SK-N-SH treated with all-trans-retinoic acid at 6 μM for 48 hours (cell line): ENCODE data around the gene SEC31A.

Source experiments
- ARNTL ChIP-seq: fragments of 450-650 bp; formaldehyde crosslinking; IDR thresholded peaks from 2 replicates; pipeline ENCODE4 v1.5.0; 2020; ENCODE audit warnings: low read depth, mild to moderate bottlenecking, moderate library complexity, borderline replicate concordance
- BACH2 ChIP-seq: fragments of 250-450 bp; sonication (Bioruptor Pico); IDR thresholded peaks from 2 replicates; pipeline ENCODE4 v1.9.0; 2021; ENCODE audit warnings: mild to moderate bottlenecking, borderline replicate concordance
- ISL1 ChIP-seq: fragments of 250-450 bp; sonication (Bioruptor Pico); IDR thresholded peaks from 2 replicates; pipeline ENCODE4 v2.1.2; 2022; ENCODE audit warnings: mild to moderate bottlenecking, moderate library complexity
- OSR1 ChIP-seq: fragments of 250-450 bp; sonication (Bioruptor Pico); IDR thresholded peaks from 2 replicates; pipeline ENCODE4 v1.8.0; 2022; ENCODE audit warnings: moderate library complexity, mild to moderate bottlenecking, inconsistent platforms
- SNAI2 ChIP-seq: fragments of 250-450 bp; sonication (Bioruptor Pico); IDR thresholded peaks from 2 replicates; pipeline ENCODE4 v1.5.0; 2020; ENCODE audit warnings: mild to moderate bottlenecking, moderate library complexity
- ZFP3 ChIP-seq: fragments of 250-450 bp; sonication (Bioruptor Pico); IDR thresholded peaks from 2 replicates; pipeline ENCODE4 v1.5.0; 2020; ENCODE audit warnings: mild to moderate bottlenecking, moderate library complexity
- ZFP30 ChIP-seq: fragments of 450-650 bp; formaldehyde crosslinking; IDR thresholded peaks from 2 replicates; pipeline ENCODE4 v1.5.0; 2022; ENCODE audit warnings: mild to moderate bottlenecking, moderate library complexity
- ZNF8 ChIP-seq: fragments of 450-650 bp; formaldehyde crosslinking; IDR thresholded peaks from 2 replicates; pipeline ENCODE4 v1.5.0; 2020; ENCODE audit warnings: mild to moderate bottlenecking, moderate library complexity
- TF ChIP-seq, protein P1 (sequence below): fragments of 250-450 bp; sonication (Bioruptor Pico); IDR thresholded peaks from 2 replicates; pipeline ENCODE4 v1.5.1; 2020; ENCODE audit warnings: low read depth, mild to moderate bottlenecking, moderate library complexity
- TF ChIP-seq, protein P2 (sequence below): fragments of 250-450 bp; sonication (Bioruptor Pico); IDR thresholded peaks from 2 replicates; pipeline ENCODE4 v1.8.0; 2020; ENCODE audit warnings: mild to moderate bottlenecking, moderate library complexity, borderline replicate concordance

DNA sequence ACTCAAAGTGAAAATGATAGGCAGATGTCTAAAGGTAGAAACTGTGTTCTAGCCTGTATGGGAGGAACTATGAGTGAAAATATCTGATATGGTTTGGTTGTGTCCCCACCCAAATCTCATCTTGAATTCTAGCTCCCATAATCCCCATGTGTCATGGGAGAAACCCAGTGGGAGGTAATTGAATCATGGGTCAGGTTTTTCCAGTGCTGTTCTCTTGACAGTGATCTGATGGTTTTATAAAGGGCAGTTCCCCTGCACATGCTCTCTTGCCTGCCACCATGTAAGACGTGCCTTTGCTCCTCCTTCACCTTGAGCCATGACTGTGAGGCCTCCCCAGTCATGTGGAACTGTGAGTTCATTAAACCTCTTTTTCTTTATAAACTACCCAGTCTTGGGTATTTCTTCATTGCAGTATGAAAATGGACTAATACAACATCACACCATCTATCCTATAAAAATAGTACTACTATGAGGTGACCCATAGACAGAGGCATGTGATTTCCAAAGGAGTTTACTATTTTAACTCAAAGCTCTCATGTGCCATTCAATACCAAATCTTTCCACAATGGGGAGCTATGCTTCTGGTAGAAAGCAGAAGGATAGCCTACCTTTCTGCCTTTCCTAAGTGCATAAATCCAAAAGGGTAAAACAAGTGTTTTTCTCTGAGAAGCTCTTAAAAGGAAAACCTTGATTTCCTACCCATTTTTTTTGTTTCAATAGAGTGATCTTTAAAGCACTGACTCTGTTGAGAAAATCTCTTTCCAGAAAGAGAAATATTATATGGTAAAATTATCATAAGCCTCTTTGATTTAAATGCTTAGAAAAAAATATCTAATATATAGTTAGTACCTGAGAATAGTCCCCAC lies 38.8 kb downstream of the SEC31A start:
- TF ChIP-seq, protein P1, sequence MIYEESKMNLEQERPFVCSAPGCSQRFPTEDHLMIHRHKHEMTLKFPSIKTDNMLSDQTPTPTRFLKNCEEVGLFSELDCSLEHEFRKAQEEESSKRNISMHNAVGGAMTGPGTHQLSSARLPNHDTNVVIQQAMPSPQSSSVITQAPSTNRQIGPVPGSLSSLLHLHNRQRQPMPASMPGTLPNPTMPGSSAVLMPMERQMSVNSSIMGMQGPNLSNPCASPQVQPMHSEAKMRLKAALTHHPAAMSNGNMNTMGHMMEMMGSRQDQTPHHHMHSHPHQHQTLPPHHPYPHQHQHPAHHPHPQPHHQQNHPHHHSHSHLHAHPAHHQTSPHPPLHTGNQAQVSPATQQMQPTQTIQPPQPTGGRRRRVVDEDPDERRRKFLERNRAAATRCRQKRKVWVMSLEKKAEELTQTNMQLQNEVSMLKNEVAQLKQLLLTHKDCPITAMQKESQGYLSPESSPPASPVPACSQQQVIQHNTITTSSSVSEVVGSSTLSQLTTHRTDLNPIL (CRISPR knock-in tag) = no peak
- no peak for TF ChIP-seq ISL1 (CRISPR knock-in tag)
- no peak for TF ChIP-seq ARNTL (CRISPR knock-in tag)
- no peak for TF ChIP-seq ZFP3 (CRISPR knock-in tag)
- no peak for TF ChIP-seq BACH2 (CRISPR knock-in tag)
- no peak for TF ChIP-seq ZNF8
- no peak for TF ChIP-seq ZFP30 (CRISPR knock-in tag)
- no peak for TF ChIP-seq SNAI2 (CRISPR knock-in tag)
- TF ChIP-seq, protein P2, sequence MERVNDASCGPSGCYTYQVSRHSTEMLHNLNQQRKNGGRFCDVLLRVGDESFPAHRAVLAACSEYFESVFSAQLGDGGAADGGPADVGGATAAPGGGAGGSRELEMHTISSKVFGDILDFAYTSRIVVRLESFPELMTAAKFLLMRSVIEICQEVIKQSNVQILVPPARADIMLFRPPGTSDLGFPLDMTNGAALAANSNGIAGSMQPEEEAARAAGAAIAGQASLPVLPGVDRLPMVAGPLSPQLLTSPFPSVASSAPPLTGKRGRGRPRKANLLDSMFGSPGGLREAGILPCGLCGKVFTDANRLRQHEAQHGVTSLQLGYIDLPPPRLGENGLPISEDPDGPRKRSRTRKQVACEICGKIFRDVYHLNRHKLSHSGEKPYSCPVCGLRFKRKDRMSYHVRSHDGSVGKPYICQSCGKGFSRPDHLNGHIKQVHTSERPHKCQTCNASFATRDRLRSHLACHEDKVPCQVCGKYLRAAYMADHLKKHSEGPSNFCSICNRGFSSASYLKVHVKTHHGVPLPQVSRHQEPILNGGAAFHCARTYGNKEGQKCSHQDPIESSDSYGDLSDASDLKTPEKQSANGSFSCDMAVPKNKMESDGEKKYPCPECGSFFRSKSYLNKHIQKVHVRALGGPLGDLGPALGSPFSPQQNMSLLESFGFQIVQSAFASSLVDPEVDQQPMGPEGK = no peak
- no peak for TF ChIP-seq OSR1 (CRISPR knock-in tag)
